Osteoblast (primary cell): ENCODE measurements around the gene TIMM23B. TPM values are rescaled to one million over a fixed set of nuclear protein-coding genes. Genes with fewer than 3 reads are reported as not detected.
A peak's percentile ranks its signal among the peaks of the same experiment; 100 is the strongest.
"Not testable (repeated sequence)": the region's sequence is repeated elsewhere in the genome, so short reads cannot be mapped to it uniquely, and the experiment has no call there.

Experiments used
- DNase-seq: peaks from one replicate; pipeline ENCODE4 v3.0.0; 2011; ENCODE audit warnings: low spot score, mixed read lengths; ENCODE audit not compliant: insufficient read length; ENCODE audit errors: missing footprints
- H2AFZ ChIP-seq: 2 replicates; pipeline ENCODE4 v1.6.0; 2011; ENCODE audit warnings: mild to moderate bottlenecking, low read length
- H3K27ac ChIP-seq: 2 replicates; pipeline ENCODE4 v1.5.1; 2011; ENCODE audit warnings: mild to moderate bottlenecking, low read depth, low read length, moderate library complexity
- H3K27me3 ChIP-seq: 2 replicates; pipeline ENCODE4 v1.6.0; 2012; ENCODE audit warnings: mild to moderate bottlenecking, control low read depth, inconsistent platforms, low read length, moderate library complexity; ENCODE audit not compliant: insufficient read depth
- H3K36me3 ChIP-seq: 2 replicates; pipeline ENCODE4 v1.5.1; 2011; ENCODE audit warnings: mild to moderate bottlenecking, low read length, control low read depth, moderate library complexity; ENCODE audit not compliant: insufficient read depth
- H3K4me1 ChIP-seq: 2 replicates; pipeline ENCODE4 v1.5.1; 2011; ENCODE audit warnings: mild to moderate bottlenecking, low read length, control low read depth, moderate library complexity; ENCODE audit not compliant: insufficient read depth
- H3K4me2 ChIP-seq: 2 replicates; pipeline ENCODE4 v1.6.0; 2011; ENCODE audit warnings: mild to moderate bottlenecking, low read length; ENCODE audit not compliant: insufficient read depth
- H3K4me3 ChIP-seq: fragments of 200-600 bp; sonication (generic); 3 replicates; pipeline ENCODE4 v1.5.1; 2012; ENCODE audit warnings: mild to moderate bottlenecking, low read length, inconsistent platforms; ENCODE audit not compliant: insufficient read depth
- H3K79me2 ChIP-seq: 2 replicates; pipeline ENCODE4 v1.6.0; 2012; ENCODE audit warnings: mild to moderate bottlenecking, low read length, control low read depth, inconsistent platforms; ENCODE audit not compliant: insufficient read depth
- H3K9me3 ChIP-seq: 2 replicates; pipeline ENCODE4 v1.5.1; 2011; ENCODE audit warnings: low read depth, low read length, control low read depth
- H4K20me1 ChIP-seq: 2 replicates; pipeline ENCODE4 v1.6.0; 2012; ENCODE audit warnings: mild to moderate bottlenecking, low read length, control low read depth; ENCODE audit not compliant: insufficient read depth
- total RNA-seq: library from RNA; depleted of rRNA; stranded (reverse); fragments of >200 nt; gene quantifications from 2 replicates; pipeline ENCODE4 v1.2.3, GENCODE V29; 2012
- TF ChIP-seq, protein P1 (sequence below): IDR thresholded peaks from 2 replicates; pipeline ENCODE4 v1.5.1; 2011; ENCODE audit warnings: mild to moderate bottlenecking, low read depth, low read length, moderate library complexity; ENCODE audit errors: extremely low read depth

The TIMM23B gene
- total RNA-seq, 1 donor = 22.8 TPM

DNA sequence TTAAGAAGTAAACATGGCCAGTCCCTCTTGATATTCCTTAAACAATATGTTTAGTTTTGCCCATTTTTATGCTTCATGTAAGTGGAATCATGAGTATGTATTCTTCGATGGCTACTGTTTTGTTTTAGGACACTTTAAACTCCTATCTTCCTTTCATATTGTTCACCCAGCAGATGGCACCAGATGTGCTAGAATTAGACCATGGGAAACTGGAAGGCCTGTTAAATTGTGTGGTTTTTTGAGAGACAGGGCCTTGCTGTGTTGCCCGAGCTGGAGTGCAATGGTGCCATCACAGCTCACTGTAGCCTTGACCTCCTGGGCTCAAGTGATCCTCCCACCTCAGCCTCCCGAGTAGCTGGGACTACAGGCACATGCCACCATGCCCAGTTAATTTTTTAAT lies 11.3 kb downstream of the TIMM23B start:
- not testable (repeated sequence) for H3K27me3 ChIP-seq, H3K9me3 ChIP-seq, H3K27ac ChIP-seq, H4K20me1 ChIP-seq, DNase-seq, H3K4me2 ChIP-seq, H2AFZ ChIP-seq, H3K36me3 ChIP-seq, H3K4me3 ChIP-seq, H3K4me1 ChIP-seq
- peaks cover 20% of the 10 kb centered on the region for H3K79me2 ChIP-seq
- TF ChIP-seq, protein P1, sequence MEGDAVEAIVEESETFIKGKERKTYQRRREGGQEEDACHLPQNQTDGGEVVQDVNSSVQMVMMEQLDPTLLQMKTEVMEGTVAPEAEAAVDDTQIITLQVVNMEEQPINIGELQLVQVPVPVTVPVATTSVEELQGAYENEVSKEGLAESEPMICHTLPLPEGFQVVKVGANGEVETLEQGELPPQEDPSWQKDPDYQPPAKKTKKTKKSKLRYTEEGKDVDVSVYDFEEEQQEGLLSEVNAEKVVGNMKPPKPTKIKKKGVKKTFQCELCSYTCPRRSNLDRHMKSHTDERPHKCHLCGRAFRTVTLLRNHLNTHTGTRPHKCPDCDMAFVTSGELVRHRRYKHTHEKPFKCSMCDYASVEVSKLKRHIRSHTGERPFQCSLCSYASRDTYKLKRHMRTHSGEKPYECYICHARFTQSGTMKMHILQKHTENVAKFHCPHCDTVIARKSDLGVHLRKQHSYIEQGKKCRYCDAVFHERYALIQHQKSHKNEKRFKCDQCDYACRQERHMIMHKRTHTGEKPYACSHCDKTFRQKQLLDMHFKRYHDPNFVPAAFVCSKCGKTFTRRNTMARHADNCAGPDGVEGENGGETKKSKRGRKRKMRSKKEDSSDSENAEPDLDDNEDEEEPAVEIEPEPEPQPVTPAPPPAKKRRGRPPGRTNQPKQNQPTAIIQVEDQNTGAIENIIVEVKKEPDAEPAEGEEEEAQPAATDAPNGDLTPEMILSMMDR = peak; percentile 10

DNA sequence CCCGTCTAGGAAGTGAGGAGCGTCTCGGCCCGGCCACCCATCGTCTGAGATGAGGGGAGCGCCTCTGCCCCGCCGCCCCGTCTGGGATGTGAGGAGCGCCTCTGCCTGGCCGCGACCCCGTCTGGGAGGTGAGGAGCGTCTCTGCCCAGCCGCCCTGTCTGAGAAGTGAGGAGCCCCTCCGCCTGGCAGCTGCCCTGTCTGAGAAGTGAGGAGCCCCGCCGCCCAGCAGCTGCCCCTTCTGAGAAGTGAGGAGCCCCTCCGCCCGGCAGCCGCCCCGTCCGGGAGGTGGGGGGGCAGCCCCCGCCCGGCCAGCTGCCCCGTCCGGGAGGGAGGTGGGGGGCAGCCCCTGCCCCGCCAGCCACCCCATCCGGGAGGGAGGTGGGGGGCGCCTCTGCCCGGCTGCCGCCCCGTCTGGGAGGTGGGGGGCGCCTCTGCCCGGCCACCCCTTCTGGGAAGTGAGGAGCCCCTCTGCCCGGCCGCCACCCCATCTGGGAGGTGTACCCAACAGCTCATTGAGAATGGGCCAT lies 28.5 kb downstream of the TIMM23B start:
- not testable (repeated sequence) for H3K27ac ChIP-seq, H3K4me3 ChIP-seq

DNA sequence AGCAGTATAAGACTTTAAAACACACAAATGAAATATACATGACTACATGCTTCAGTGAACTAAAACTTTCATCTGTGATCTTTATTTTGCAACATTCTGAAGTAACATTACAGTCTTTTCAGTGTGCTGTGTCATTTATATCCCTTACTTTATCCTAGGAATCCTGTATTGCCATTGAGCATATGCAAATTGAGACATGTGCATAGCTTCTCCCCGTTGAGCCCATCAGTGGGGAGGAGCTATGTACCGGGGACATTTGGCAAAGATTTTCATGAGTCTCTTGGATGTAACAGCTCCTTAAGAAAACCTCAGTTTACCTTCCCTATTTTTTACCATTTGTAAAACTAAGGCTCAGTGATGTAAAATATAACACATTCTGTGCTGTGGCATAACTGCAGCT lies 29.6 kb downstream of the TIMM23B start:
- H3K27ac ChIP-seq, H3K4me2 ChIP-seq, H3K4me1 ChIP-seq, H3K36me3 ChIP-seq, DNase-seq, H2AFZ ChIP-seq, H3K4me3 ChIP-seq, H3K9me3 ChIP-seq, H4K20me1 ChIP-seq, H3K27me3 ChIP-seq, H3K79me2 ChIP-seq: not testable (repeated sequence)

More for the DNA sequence above, 28.5 kb downstream of the TIMM23B start:
- not testable (repeated sequence) for H2AFZ ChIP-seq, H4K20me1 ChIP-seq, H3K36me3 ChIP-seq, DNase-seq, H3K79me2 ChIP-seq, H3K9me3 ChIP-seq, H3K4me2 ChIP-seq, H3K4me1 ChIP-seq, H3K27me3 ChIP-seq

DNA sequence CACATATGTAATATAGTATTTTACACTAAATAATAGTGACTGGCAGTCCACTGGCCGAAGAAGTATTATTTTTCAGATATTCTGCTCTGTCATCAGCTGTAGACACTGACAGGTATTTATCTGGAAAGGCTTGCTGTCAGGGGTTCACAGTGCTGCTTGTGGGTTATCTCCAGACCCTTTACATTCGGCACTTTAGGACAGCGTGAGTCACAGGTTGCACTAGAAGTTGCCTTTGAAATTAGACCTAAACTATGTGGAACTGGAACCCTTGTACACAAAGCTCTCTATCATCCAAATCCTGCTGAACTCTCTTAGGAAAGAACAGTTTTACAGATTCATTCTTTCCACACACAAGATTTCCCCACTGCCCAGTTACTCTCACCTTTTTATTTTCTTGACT lies 30.2 kb downstream of the TIMM23B start:
- not testable (repeated sequence) for H3K36me3 ChIP-seq

DNA sequence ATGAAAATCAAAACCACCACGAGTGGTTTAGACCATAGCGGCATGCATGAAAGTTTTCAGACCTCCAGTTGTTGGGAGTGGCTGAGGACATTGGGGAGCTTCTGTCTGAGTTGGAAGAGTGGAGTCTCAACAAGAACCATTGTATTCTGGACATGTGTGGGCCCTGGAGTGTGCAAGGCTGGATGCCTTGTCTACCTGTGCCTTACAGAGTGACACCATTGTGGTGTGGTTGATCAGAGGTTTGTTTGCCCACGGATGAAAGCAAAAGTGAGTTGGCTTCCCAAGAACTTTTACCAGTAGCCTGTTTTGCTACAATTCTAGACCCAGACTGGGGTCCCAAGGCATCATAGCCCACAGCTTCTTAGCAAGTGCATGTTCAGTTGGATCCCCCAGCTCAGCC lies 35.9 kb downstream of the TIMM23B start:
- H3K79me2 ChIP-seq, H2AFZ ChIP-seq, H3K4me1 ChIP-seq, H3K4me3 ChIP-seq, H3K4me2 ChIP-seq, H3K27ac ChIP-seq, DNase-seq, H3K27me3 ChIP-seq, H4K20me1 ChIP-seq, H3K36me3 ChIP-seq, H3K9me3 ChIP-seq: not testable (repeated sequence)

More for the DNA sequence above, 30.2 kb downstream of the TIMM23B start:
- H3K79me2 ChIP-seq, H2AFZ ChIP-seq, DNase-seq, H3K4me3 ChIP-seq, H3K4me1 ChIP-seq, H3K27ac ChIP-seq, H3K27me3 ChIP-seq, H3K9me3 ChIP-seq, H4K20me1 ChIP-seq, H3K4me2 ChIP-seq: not testable (repeated sequence)

DNA sequence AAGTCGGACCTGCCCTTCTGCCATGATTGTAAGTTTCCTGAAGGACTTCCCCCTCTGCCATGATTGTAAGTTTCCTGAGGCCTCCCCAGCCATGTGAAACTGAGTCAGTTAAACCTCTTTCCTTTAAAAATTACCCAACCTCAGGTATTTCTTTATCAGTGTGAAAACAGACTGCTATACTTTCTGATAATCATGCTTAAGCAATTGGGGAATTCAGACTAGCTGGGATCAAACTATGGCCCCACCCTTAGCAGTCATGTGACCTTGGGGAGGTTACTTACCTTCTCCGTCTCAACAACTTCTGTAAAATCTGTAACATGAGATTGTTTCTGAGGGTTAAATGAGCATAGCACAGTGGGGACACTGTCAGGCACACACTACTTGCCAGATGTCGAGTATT lies 45.4 kb downstream of the TIMM23B start:
- not testable (repeated sequence) for H3K27ac ChIP-seq, H3K4me3 ChIP-seq, H3K36me3 ChIP-seq, H4K20me1 ChIP-seq, H3K4me1 ChIP-seq, H2AFZ ChIP-seq, H3K4me2 ChIP-seq, H3K27me3 ChIP-seq, H3K79me2 ChIP-seq, DNase-seq, H3K9me3 ChIP-seq

DNA sequence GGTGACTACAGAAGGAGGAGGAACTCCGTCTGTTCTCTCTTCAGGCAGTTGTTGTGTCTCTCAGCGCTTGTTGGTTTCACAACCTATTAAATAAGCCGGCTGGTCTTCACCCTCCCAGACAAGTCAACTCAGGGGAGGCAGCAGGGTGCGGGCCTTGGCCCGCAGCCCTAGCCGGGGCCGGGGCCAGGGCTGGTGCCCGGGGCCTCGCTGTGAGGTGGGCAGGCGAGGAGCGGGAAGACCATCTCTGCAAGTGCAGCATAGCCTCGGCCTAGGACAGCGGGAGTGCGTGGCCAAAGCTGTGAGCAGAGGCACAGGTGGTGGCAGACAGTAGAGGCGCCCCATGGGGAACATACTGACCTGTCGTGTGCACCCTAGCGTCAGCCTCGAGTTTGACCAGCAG lies 46.5 kb downstream of the TIMM23B start, which contains the start of gene AGAP6:
Gene AGAP6, plus strand, starts transcription at position 31 of the 400 bp plus-strand sequence. Its CDS starts 310 bp downstream, at position 341.
- H3K36me3 ChIP-seq, H3K4me1 ChIP-seq, H3K79me2 ChIP-seq, H2AFZ ChIP-seq, H3K9me3 ChIP-seq, H3K4me3 ChIP-seq, H4K20me1 ChIP-seq, H3K27me3 ChIP-seq, H3K4me2 ChIP-seq, DNase-seq, H3K27ac ChIP-seq: not testable (repeated sequence)

DNA sequence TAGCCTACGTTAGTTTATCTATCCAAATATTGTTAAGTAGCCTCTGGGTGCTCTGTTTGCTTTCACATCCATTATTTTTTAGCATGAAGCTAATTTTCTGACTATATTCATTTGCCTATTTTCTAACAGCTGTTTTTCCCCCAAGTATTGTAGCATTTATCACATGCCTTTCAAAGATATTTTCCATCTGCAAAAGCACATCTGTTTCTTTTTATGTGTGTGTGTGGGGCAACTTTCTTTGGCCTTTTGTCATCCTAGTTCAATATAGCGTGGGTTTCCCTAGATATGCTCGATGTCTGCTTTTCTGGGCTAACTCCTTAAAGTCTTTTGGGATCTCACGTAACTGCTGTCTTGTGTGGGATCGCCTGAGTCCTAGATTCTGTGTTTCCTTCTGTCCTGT lies 53.5 kb downstream of the TIMM23B start:
- not testable (repeated sequence) for H3K79me2 ChIP-seq, H3K4me3 ChIP-seq, H4K20me1 ChIP-seq, H3K9me3 ChIP-seq, DNase-seq, H3K27ac ChIP-seq, H3K4me2 ChIP-seq, H2AFZ ChIP-seq, H3K36me3 ChIP-seq, H3K4me1 ChIP-seq, H3K27me3 ChIP-seq
